H1 (cell line): ENCODE measurements around the gene DCAF8L2. TPM values are rescaled to one million over a fixed set of nuclear protein-coding genes. Genes with fewer than 3 reads are reported as not detected.

Experiments
- CTCF ChIA-PET: fragments of 300-600 bp; sonication (Branson Sonifier 250); formaldehyde crosslinking; loops from one replicate; lab custom pipeline; 2021; ENCODE audit not compliant: partially characterized antibody; lab: Charles Lee
- POLR2A ChIA-PET: fragments of 300-600 bp; sonication (Branson Sonifier 250); formaldehyde crosslinking; loops from one replicate; lab custom pipeline; 2021; ENCODE audit warnings: inconsistent platforms; ENCODE audit not compliant: partially characterized antibody; lab: Charles Lee
- DNase-seq, 2 experiments: peaks; one replicate each; pipeline versions ENCODE4 v3.0.0 to v3.0.0-alpha.2; 2010 to 2022; ENCODE audit warnings: low spot score in 2 of 2, low read depth in 1 of 2, mixed read lengths in 1 of 2
- FAIRE-seq: peaks from 2 replicates; lab custom pipeline; 2011; peaks lifted over from hg19 to GRCh38; lab: Jason Lieb, UNC
- H2AFZ ChIP-seq: 2 replicates; pipeline ENCODE4 v1.8.1; 2012; ENCODE audit warnings: low read length, inconsistent platforms
- H2AK5ac ChIP-seq: 2 replicates; pipeline ENCODE4 v1.6.1; 2013; ENCODE audit warnings: low read depth, low read length
- H2BK120ac ChIP-seq: replicated peaks from 2 replicates; pipeline ENCODE3; 2013; ENCODE audit warnings: low read depth, low read length, inconsistent platforms
- H2BK12ac ChIP-seq: 2 replicates; pipeline ENCODE4 v1.6.1; 2013; ENCODE audit warnings: low read depth, low read length
- H2BK15ac ChIP-seq: 2 replicates; pipeline ENCODE4 v1.6.1; 2013; ENCODE audit warnings: low read length
- H2BK20ac ChIP-seq: 2 replicates; pipeline ENCODE4 v1.6.1; 2013; ENCODE audit warnings: low read length
- H2BK5ac ChIP-seq: 2 replicates; pipeline ENCODE4 v1.6.1; 2013; ENCODE audit warnings: low read depth, low read length
- H3K14ac ChIP-seq: 2 replicates; pipeline ENCODE4 v1.6.1; 2013; ENCODE audit warnings: inconsistent platforms; ENCODE audit not compliant: insufficient read length
- H3K18ac ChIP-seq: 2 replicates; pipeline ENCODE4 v1.6.1; 2013; ENCODE audit warnings: low read length; ENCODE audit errors: extremely low read depth
- H3K23ac ChIP-seq: 2 replicates; pipeline ENCODE4 v1.6.1; 2013; ENCODE audit warnings: inconsistent platforms; ENCODE audit not compliant: insufficient read length
- H3K23me2 ChIP-seq: 2 replicates; pipeline ENCODE4 v1.6.1; 2013; ENCODE audit warnings: low read depth, low read length
- H3K27ac ChIP-seq: 2 replicates; pipeline ENCODE4 v1.6.1; 2011; ENCODE audit warnings: low read depth, low read length, inconsistent platforms
- H3K27me3 ChIP-seq, 4 experiments: replicated peaks in 1 of 4; 1 replicate in 1 of 4; 2 replicates in 3 of 4; pipeline versions ENCODE4 v1.6.1 to v1.8.1; 2011 to 2013; ENCODE audit warnings: low read length in 3 of 4, mild to moderate bottlenecking in 3 of 4, inconsistent platforms in 2 of 4, mixed read lengths in 2 of 4, moderate library complexity in 1 of 4; ENCODE audit not compliant: control insufficient read depth in 3 of 4, insufficient read depth in 3 of 4; ENCODE audit errors: extremely low read depth in 1 of 4
- H3K36me3 ChIP-seq, 4 experiments: 2 replicates each; pipeline versions ENCODE4 v1.6.1 to v1.8.1; 2011 to 2013; ENCODE audit warnings: mild to moderate bottlenecking in 4 of 4, low read length in 3 of 4, moderate library complexity in 2 of 4, control low read depth in 1 of 4, inconsistent platforms in 1 of 4; ENCODE audit not compliant: insufficient read depth in 4 of 4, control insufficient read depth in 2 of 4
- H3K4ac ChIP-seq: replicated peaks from 2 replicates; pipeline ENCODE3; 2013; ENCODE audit warnings: low read length, low read depth, mixed read lengths, inconsistent platforms; ENCODE audit not compliant: insufficient read length
- H3K4me1 ChIP-seq, 4 experiments: replicated peaks in 1 of 4; 1 replicate in 1 of 4; 2 replicates in 3 of 4; pipeline versions ENCODE4 v1.6.1 to v1.8.1; 2011 to 2013; ENCODE audit warnings: low read length in 3 of 4, inconsistent platforms in 2 of 4, mixed read lengths in 1 of 4; ENCODE audit not compliant: insufficient read depth in 4 of 4, control insufficient read depth in 3 of 4
- H3K4me2 ChIP-seq, 2 experiments: 2 replicates each; pipeline versions ENCODE4 v1.6.1 to v1.8.1; 2011 to 2013; ENCODE audit warnings: low read depth in 2 of 2, low read length in 2 of 2, control low read depth in 1 of 2, inconsistent platforms in 1 of 2, mild to moderate bottlenecking in 1 of 2; ENCODE audit not compliant: insufficient read depth in 1 of 2
- H3K4me3 ChIP-seq, 4 experiments: fragments of 200-600, 300-600 bp in 1 of 4; sonication (generic), shearing (Covaris generic), sonication (Bioruptor Twin) in 1 of 4; 2 replicates each; pipeline versions ENCODE4 v1.5.1 to v1.8.1; 2011 to 2016; ENCODE audit warnings: low read length in 4 of 4, low read depth in 3 of 4, control low read depth in 2 of 4, inconsistent platforms in 2 of 4, mild to moderate bottlenecking in 2 of 4, mixed read lengths in 1 of 4, moderate library complexity in 1 of 4; ENCODE audit not compliant: insufficient read depth in 2 of 4; ENCODE audit errors: extremely low read depth in 1 of 4
- H3K56ac ChIP-seq: replicated peaks from 2 replicates; pipeline ENCODE3; 2013; ENCODE audit warnings: low read depth, mild to moderate bottlenecking, mixed read lengths, low read length, inconsistent platforms; ENCODE audit not compliant: insufficient read length
- H3K79me1 ChIP-seq: 2 replicates; pipeline ENCODE4 v1.6.1; 2013; ENCODE audit warnings: low read depth, low read length, control low read depth
- H3K79me2 ChIP-seq, 2 experiments: 2 replicates each; pipeline versions ENCODE4 v1.6.1 to v1.8.1; 2012 to 2013; ENCODE audit warnings: low read length in 2 of 2, mild to moderate bottlenecking in 2 of 2, inconsistent platforms in 1 of 2; ENCODE audit not compliant: insufficient read depth in 2 of 2, control insufficient read depth in 1 of 2
- H3K9ac ChIP-seq, 4 experiments: replicated peaks in 1 of 4; 1 replicate in 1 of 4; 2 replicates in 3 of 4; pipeline versions ENCODE4 v1.6.1 to v1.8.1; 2011 to 2013; ENCODE audit warnings: low read depth in 3 of 4, low read length in 3 of 4, control low read depth in 2 of 4, mild to moderate bottlenecking in 2 of 4, moderate library complexity in 2 of 4, inconsistent platforms in 1 of 4; ENCODE audit errors: extremely low read depth in 1 of 4
- H3K9me3 ChIP-seq, 2 experiments: 2 replicates each; pipeline versions ENCODE4 v1.6.1 to v1.8.1; 2012 to 2013; ENCODE audit warnings: mild to moderate bottlenecking in 2 of 2, moderate library complexity in 2 of 2, control low read depth in 1 of 2, inconsistent platforms in 1 of 2, low read depth in 1 of 2, low read length in 1 of 2, mixed read lengths in 1 of 2; ENCODE audit not compliant: insufficient read depth in 2 of 2
- H4K20me1 ChIP-seq, 2 experiments: replicated peaks in 1 of 2; 2 replicates each; pipeline versions ENCODE3 to v1.8.1; 2011 to 2013; ENCODE audit warnings: inconsistent platforms in 2 of 2, low read length in 2 of 2, mild to moderate bottlenecking in 1 of 2; ENCODE audit not compliant: insufficient read depth in 2 of 2, control insufficient read depth in 1 of 2
- H4K5ac ChIP-seq: 2 replicates; pipeline ENCODE4 v1.6.1; 2013; ENCODE audit warnings: low read length, low read depth, mixed read lengths, inconsistent platforms; ENCODE audit not compliant: insufficient read length
- H4K8ac ChIP-seq: 2 replicates; pipeline ENCODE4 v1.8.0; 2013; ENCODE audit warnings: mild to moderate bottlenecking, moderate library complexity, low read length, inconsistent platforms; ENCODE audit not compliant: insufficient read depth; ENCODE audit errors: extremely low read depth
- H4K91ac ChIP-seq: replicated peaks from 2 replicates; pipeline ENCODE3; 2013; ENCODE audit warnings: low read length, mixed read lengths, inconsistent platforms; ENCODE audit not compliant: insufficient read length
- CBX5 ChIP-seq: fragments of 300-800, 300-1000 bp; sonication (generic); IDR thresholded peaks from 2 replicates; pipeline ENCODE4 v1.7.1; 2016; ENCODE audit warnings: antibody characterized with exemption, low read length, low read depth
- CHD1 ChIP-seq: IDR thresholded peaks from 2 replicates; pipeline ENCODE4 v1.6.1; 2012; ENCODE audit warnings: low read depth, low read length, improper control_type of control experiment
- EGR1 ChIP-seq: IDR thresholded peaks from 2 replicates; pipeline ENCODE4 v1.6.1; 2011; ENCODE audit warnings: low read depth, low read length, borderline replicate concordance
- WGBS, 2 experiments: shearing (Covaris generic) in 1 of 2; methylation state at CpG; one replicate each; pipeline versions ENCODE4 v1.1.6 to v1.1.7; 2013 to 2015; ENCODE audit warnings: low lambda C conversion rate in 2 of 2, mixed read lengths in 2 of 2, inconsistent platforms in 1 of 2, low coverage in 1 of 2, missing lambda C conversion rate in 1 of 2; ENCODE audit not compliant: insufficient replicate concordance in 2 of 2, insufficient coverage in 1 of 2, insufficient read length in 1 of 2; ENCODE audit errors: extremely low coverage in 1 of 2, missing lambda C conversion rate in 1 of 2; 5-methylcytosine and 5-hydroxymethylcytosine counted together
- polyA plus RNA-seq, 7 experiments: library from polyadenylated mRNA; depleted of rRNA in 3 of 7; stranded (reverse) in 5 of 7; unstranded in 2 of 7; fragments of >200 nt in 5 of 7; fragments of 200-250 nt in 2 of 7; gene quantifications; 1 replicate in 5 of 7; 2 replicates in 1 of 7; 4 replicates in 1 of 7; pipeline versions ENCODE4 v1.2.1 to v1.2.3, GENCODE V29; 2011 to 2013; ENCODE audit warnings: missing spikeins in 2 of 7, mixed read lengths in 2 of 7
- total RNA-seq: library from RNA; stranded (reverse); fragmentation: NEBNext Ultra II Directional; extraction: Animal tissue kit (Norgen Biotek cat#: 25700); gene quantifications from 2 replicates; pipeline ENCODE4 v1.2.1, GENCODE V29; 2021
- TF ChIP-seq, protein P1 (sequence below): IDR thresholded peaks from 2 replicates; pipeline ENCODE4 v1.6.1; 2011; ENCODE audit warnings: low read depth, mild to moderate bottlenecking, low read length; ENCODE audit not compliant: insufficient read depth
- TF ChIP-seq, protein P2 (sequence below), 3 experiments: IDR thresholded peaks; 1 replicate in 2 of 3; 2 replicates in 1 of 3; pipeline versions ENCODE4 v1.5.1 to v1.6.1; 2011; ENCODE audit warnings: low read length in 3 of 3, mild to moderate bottlenecking in 3 of 3, inconsistent platforms in 2 of 3, low read depth in 1 of 3, moderate library complexity in 1 of 3; ENCODE audit not compliant: insufficient read depth in 1 of 3; ENCODE audit errors: control extremely low read depth in 1 of 3

The DCAF8L2 gene
- total and polyA plus RNA-seq, 2 of the 8 experiments (the other 6 are each of a cell fraction or from before 2014, with no cell fraction given), result not detected

DNA sequence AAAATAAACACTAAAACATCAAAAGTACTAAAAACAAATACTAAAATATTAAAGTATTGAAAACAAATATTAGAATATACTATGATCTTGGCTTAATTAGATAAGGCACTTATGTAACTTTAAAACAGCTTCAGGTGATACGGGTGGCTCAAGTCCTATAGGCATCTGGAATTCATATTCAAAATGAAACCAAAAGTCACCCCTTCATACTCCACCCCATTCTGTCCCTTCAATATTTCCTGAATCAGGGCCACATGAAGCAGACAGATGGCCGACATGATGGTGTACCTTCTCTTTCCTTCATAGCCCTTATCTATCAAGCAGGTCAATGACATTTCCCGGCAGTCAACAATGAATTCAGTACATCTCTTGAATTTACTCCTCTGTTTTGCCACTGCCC is 145.8 kb downstream of the DCAF8L2 start:
- no peak overlapping the region for H2BK120ac ChIP-seq
- H2BK15ac ChIP-seq, result no peak overlapping the region
- H2BK20ac ChIP-seq, result no peak overlapping the region
- DNase-seq (no peak), FAIRE-seq (no peak)
- H3K27me3 ChIP-seq, result no peaks in the 10 kb centered on the region
- H3K27ac ChIP-seq, result no peak overlapping the region
- POLR2A ChIA-PET, result no interaction called here
- H3K4me2 ChIP-seq, result no peak overlapping the region
- CTCF ChIA-PET, result no interaction called here
- no peaks in the 10 kb centered on the region for H3K9me3 ChIP-seq
- H2BK5ac ChIP-seq, result no peak overlapping the region
- TF ChIP-seq CBX5 (no peak), EGR1 (no peak), CHD1 (no peak)
- TF ChIP-seq, protein P1, sequence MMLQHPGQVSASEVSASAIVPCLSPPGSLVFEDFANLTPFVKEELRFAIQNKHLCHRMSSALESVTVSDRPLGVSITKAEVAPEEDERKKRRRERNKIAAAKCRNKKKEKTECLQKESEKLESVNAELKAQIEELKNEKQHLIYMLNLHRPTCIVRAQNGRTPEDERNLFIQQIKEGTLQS, result no peak
- TF ChIP-seq, protein P2, sequence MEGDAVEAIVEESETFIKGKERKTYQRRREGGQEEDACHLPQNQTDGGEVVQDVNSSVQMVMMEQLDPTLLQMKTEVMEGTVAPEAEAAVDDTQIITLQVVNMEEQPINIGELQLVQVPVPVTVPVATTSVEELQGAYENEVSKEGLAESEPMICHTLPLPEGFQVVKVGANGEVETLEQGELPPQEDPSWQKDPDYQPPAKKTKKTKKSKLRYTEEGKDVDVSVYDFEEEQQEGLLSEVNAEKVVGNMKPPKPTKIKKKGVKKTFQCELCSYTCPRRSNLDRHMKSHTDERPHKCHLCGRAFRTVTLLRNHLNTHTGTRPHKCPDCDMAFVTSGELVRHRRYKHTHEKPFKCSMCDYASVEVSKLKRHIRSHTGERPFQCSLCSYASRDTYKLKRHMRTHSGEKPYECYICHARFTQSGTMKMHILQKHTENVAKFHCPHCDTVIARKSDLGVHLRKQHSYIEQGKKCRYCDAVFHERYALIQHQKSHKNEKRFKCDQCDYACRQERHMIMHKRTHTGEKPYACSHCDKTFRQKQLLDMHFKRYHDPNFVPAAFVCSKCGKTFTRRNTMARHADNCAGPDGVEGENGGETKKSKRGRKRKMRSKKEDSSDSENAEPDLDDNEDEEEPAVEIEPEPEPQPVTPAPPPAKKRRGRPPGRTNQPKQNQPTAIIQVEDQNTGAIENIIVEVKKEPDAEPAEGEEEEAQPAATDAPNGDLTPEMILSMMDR (IDR thresholded peaks at IDR 0.05; ENCODE audit: control extremely low read depth in 1 of 3, insufficient read depth in 1 of 3, low read depth in 1 of 3, low read length in 3 of 3), result no peak
- WGBS, 2 experiments, result 84% methylated on average over 3 of the region's 3 CpGs; no CpG with 5 or more reads in 1 of the 2 experiments
- H3K9ac ChIP-seq, result no peak overlapping the region
- no peak overlapping the region for H3K4ac ChIP-seq
- no peak overlapping the region for H3K14ac ChIP-seq
- no peaks in the 10 kb centered on the region for H3K4me1 ChIP-seq
- no peaks in the 10 kb centered on the region for H3K36me3 ChIP-seq
- H4K8ac ChIP-seq, result no peak overlapping the region
- H3K56ac ChIP-seq, result no peak overlapping the region
- no peak overlapping the region for H3K23ac ChIP-seq
- H2AK5ac ChIP-seq, result no peak overlapping the region
- no peak overlapping the region for H3K18ac ChIP-seq
- no peak overlapping the region for H2AFZ ChIP-seq
- H4K20me1 ChIP-seq, result no peaks in the 10 kb centered on the region
- H2BK12ac ChIP-seq, result no peak overlapping the region
- no peak overlapping the region for H3K4me3 ChIP-seq
- no peak overlapping the region for H4K91ac ChIP-seq
- no peaks in the 10 kb centered on the region for H3K23me2 ChIP-seq
- H3K79me2 ChIP-seq, result no peaks in the 10 kb centered on the region
- no peak overlapping the region for H4K5ac ChIP-seq
- no peaks in the 10 kb centered on the region for H3K79me1 ChIP-seq
